GM18907 (cell line): Measurements from ENCODE around the gene HADHA.

Experiments
- ATAC-seq: cut with Tn5 transposase; IDR thresholded peaks from one replicate; pipeline ENCODE4 v1.9.1; 2021; ENCODE audit warnings: mild to moderate bottlenecking, moderate library complexity; ENCODE audit not compliant: unreplicated experiment

HADHA gene

DNA sequence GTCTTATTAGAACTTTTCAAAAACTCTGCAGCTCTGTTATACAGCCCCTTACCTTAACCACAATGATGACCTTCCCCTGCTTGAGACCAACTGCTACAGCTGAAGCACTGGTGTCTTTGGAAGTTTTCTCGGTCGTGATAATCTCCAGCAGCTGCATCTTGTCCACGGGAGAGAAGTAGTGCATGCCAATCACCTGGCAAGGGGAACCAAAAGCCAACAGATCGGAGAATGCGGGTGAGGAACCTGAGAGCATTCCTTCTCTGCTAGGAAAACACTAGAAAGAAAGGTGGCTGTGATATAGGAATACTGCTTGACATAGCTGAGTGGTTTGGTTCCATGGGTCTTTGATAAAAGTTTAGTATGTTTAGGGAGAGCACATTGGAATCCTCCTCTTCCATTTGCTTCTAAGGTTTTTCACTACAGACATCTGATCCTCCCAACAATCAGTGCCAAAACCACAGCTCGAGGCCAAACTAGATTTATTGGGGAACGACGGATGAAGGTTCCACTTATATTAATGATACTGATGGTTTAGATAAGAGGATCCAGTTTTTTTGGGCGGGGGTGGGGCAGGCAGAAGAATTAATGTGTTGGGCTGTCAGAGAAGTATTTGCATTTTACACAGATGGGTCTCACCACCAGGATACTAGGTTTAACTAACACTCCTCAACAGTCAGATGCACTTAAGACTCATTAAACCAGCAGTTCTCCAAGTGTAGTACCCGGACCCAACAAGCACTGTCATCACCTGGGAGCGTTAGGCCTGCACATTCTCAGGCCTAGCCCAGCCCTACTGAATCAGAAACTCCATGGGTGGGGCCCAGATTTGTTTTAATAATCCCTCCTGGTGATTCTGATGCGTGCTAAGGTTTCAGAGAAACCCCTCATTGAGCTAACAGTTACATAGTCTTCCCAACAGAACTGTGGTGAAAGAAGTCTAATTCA is 49.1 kb downstream of the HADHA start:
- no peak for ATAC-seq

DNA sequence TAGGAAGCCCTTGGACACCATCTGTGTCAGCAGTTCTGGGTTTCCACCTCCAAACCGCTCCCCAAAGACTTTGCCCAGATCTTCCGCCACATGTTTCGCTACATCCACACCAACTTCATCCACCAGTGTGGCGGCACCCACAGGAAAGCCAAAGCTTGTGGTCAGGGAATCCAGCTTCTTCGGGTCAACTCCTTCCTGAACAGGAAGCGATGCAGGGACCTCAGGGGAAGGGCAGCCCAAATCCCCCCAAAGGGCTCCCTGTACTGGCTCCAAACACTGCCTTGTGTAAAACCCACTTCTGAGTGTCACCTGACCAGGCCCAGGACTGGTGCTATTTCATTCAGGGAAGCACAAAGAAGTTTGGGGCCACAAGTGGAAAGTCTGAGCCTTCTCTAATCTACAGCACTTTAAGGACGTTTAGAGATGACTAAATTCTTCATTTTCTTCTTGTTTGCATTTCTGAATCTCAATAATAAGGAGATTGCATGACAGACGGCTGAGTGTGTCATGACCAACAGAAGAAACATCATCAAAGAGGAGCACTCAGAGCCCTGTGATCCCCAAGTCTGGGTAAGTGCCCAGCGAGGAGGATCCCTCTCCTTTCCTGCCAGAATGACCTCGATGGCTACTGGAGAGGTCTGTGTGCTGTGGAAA is 50.7 kb downstream of the HADHA start:
- ATAC-seq: no peak

DNA sequence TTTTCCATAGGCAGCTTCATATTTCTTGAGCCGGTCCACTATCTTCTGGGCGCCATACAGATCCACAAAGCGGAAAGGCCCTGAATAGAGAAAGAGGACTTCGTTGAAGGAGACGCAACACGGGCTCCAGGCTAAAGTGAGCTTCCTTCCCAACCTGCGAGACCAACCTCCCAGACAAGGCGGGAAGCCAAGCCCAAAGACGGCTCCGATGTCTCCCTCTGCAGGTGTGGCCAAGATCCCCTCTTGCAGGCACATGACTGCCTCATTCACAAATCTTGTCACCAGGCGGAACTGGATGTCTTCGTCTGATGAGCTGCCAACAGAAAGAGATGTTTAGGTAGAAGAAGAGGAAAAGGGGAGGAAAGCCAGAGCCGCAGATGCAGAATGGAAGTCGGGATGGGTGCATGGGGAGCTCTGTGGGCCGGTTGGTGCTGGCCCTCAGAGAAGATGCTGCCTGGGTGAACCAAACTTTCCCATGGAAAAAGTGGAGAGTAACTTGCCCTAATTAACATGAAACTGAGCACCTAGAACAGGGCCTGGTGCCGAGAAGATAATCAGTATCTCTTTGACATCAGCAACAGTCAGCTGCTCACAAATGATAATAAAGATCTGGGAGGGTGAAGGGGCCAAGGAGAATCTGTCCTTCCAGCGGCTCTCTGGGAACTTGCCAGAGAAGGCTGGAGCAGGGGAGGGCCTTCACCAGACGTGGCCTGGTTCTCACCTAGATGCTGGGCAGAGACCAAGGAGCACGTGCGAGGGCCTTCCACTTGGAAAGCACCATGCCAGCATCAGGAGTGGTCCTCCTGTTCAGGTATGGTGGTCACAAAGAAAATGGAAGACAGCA is 52.9 kb downstream of the HADHA start:
- no peak for ATAC-seq

DNA sequence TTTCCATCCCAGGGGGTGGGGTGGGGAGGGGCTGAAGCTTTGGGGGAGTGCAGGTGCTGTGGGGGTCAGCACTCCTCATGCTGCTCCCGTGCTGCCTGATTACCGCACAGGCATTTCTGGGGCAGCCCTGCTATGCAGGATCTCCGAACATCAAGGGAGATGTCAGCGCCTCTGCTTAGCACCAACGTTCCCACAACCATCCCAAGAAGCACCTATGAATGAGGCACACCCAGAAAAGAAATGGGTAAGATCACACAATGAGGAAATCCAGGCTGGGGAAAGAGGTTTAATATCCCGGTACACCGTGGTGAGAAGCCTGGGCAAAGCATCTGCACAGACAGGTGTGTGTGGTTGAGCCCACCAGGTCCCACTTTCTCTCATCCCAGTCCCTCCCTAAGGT is 54.1 kb downstream of the HADHA start:
- no peak for ATAC-seq

DNA sequence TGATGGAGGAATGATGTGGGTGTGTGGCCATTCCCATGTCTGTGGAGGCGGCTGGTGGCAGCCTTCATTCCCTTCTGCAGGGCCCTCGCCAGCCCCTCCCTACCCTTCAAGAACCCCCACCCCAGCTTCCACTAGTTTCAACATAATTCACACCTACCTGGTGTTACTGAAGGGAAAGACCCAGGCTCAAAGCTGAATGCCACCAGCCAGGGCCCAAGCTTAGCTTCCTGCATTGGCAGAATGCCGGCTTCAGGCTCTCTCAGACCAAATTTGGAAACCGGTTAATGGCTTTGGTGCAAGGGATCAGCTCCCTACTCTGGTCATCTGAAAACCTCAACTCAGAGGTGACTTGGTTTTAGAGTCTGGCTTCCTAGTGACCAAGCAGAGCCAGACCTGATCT is 54.7 kb downstream of the HADHA start:
- no peak for ATAC-seq

DNA sequence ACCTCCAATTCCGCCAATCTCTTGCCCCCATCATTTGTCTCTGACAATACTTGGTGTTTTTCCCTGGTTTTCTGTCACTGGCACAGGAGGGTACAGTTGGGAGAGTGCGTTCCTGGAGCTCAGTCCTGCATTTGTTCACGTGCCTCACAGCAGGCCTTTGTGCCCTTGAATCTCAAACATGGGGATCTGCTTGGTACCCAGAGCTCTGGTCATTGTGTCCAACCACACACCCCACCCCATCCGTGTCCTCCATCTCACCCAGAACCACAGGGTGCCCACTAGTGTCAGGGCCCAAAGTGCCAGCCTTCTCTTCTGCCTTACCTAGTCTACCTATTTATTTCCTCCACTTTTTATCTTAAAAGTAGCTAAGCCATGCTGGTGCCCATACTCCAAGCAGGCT is 55.3 kb downstream of the HADHA start:
- ATAC-seq: no peak

DNA sequence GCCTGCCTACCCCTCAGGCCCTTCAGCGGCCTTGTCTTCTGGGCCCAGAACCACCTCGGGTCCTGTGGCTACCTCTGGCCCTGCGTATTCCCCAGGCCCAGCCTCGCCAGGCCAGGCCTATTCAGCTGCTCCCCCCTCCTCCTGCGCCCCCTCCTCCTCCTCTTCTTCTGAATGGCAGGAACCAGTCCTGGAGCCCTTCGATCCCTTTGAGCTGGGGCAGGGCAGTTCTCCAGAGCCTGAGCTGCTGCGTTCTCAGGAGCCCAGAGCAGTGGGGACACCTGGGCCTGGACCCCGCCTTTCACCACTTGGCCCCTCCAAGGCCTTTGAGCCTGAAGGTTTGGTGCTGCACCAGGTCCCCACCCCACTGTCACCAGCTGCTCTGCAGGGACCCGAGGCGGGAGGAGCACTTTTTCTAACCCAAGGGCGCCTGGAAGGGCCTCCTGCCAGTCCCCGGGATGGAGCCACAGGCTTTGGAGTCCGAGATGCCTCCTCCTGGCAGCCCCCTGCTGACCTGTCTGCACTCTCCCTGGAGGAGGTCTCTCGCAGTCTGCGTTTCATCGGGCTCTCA is 56.8 kb downstream of the HADHA start:
- no peak for ATAC-seq

DNA sequence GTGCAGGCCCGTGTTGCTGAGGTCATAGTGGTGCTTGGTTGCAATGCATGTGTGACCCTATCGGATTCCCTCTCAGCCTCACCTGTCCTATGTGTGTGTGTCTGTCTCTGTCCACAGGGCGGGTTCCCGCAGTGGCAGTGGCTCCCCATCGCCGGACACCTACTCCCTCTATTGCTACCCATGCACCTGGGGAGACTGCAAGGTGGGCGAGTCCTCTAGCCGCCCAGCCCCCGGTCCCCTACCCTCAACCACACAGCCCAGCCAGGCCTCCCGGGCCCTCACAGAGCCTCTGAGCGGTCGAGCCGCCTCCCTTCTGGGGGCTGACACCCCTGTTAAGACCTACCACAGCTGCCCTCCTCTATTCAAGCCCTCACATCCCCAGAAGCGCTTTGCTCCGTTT is 57.3 kb downstream of the HADHA start:
- ATAC-seq: no peak

DNA sequence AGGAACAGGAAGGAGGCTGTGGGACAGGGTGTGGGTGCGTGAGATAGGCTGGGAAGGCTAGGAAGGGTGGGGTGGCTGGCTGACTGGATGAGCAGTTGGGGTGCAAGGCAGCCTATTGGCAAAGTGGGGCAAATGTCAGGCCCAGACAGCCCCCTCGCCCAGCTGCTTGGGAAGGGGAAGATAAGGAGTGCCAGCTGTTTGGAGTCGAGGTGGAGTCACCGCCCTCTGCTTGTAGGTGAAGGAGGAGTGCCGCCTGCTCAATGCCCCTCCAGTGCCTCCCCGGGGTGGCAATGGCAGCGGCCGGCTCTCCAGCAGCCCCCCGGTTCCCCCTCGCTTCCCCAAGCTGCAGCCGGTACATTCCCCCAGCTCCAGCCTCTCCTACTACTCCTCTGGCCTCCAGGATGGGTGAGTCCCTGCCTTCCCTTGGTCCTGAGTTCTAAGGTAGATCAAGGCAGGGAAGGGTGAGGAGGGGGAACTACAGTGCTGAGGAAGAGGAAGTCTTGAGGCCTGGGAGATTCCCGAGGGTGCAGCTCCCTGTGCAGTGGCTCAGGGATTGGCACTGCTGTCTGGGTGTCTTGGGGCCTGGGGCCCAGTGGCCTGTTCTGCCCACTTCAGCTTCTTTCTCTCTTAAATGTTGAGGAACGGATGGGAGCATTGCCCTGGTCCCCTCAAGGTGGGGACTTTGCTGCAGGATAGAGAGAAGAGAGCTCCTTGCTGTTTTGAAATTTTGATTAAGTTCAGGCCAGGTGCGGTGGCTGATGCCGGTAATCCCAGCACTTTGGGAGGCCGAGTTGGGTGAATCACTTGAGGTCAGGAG is 58.3 kb downstream of the HADHA start:
- ATAC-seq: no peak

DNA sequence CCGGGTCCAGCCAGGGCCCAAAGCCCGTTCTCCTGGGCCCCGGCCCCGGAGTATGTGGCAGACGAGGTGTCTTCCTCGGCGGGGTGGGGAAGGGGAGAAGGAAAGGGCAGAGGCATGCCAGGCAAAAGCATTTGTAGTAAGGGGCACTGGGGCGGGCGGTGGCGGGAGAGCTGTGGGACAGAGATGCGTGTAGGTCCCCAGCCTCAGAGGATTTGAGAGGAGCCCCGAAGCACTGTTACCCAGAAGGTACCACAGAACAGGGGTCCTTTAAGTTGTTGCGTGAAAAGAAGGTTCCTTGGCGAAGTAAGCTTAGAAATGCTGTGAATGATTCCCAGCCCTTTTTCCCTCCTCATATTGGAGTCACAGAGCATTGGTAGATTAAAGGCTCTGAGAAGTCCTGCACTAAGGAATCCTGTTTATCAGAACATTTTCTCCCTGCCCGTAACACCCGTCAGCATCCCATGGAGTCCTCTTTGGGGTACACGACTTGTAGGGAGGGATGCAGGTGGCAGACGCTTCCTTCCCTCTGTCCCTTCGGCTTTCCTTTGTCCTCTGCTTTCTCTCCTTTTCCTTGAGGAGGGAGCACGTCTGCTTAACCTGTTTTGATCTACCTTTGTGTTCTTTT is 59.0 kb downstream of the HADHA start:
- ATAC-seq: no peak

DNA sequence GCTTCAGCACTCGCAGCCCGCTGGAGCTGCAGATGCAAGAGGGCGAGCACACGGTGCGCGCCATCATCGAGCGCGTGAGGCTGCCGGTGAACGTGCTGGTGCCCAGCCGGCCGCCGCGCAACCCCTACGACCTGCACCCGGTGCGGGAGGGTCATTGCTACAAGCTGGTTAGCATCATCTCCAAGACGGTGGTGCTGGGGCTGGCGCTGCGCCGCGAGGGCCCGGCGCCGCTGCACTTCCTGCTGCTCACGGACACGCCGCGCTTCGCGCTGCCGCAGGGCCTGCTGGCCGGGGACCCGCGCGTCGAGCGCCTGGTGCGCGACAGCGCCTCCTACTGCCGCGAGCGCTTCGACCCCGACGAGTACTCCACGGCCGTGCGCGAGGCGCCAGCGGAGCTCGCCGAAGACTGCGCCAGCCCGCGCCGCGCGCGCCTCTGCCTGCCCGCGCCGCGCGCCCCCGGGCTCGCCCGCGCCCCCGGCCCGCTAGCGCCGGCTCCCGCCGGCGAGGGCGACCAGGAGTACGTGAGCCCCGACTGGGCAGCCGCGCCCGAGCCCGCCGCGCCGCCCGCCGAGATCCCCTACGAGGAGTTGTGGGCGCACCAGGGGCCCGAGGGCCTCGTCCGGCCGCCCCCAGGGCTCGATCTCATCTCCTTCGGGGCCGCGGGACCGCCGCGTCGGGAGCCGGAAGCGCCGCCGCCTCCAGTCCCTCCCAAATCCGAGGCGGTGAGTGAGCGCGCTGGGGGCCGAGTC is 59.7 kb downstream of the HADHA start:
- peak; percentile 82 for ATAC-seq

DNA sequence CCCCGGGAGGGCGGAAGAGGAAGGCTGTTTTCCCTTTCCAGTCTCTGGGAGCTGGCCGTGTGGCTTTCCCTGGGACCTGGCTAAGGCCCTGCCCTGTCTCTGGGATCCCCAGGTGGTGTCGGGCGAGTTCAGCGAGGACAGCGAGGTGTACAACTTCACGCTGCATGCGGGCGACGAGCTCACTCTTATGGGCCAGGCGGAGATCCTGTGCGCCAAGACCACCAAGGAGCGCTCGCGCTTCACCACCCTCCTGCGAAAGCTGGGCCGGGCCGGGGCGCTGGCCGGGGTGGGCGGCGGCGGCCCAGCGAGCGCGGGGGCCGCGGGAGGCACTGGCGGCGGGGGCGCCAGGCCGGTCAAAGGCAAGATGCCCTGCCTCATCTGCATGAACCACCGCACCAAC is 60.3 kb downstream of the HADHA start:
- ATAC-seq: no peak

DNA sequence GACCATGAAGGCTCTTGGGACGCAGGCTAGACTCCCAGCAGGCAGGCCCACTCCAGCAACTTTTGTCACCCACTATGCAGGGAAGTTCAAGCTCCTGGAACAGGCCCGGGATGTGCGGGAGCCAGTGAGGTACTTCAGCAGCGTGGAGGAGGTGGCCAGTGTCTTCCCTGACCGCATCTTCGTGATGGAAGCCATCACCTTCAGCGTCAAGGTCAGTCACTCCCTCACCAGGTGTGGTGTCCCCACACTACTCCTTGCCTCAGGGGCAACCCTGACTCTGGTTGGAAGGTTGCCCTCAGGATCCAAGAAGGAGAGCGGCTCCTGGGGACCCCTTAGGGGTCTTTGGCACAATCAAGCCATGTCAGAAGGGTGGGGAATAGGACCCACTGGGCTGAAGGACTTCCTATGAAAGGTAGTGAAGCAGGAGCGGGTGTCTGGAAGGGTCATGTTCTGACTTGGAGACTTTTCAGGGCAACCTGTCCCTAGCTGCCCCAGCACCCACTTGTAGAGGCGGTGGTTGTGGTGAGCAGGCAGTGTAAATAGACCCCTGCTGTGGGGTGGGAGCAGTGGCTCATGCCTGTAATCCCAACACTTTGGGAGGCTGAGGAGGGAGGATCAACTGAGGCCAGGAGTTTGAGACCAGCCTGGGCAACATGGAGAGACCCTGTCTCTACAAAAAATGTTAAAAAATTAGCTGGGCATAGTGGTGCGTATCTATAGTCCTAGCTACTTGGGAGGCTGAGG is 61.4 kb downstream of the HADHA start:
- no peak for ATAC-seq

DNA sequence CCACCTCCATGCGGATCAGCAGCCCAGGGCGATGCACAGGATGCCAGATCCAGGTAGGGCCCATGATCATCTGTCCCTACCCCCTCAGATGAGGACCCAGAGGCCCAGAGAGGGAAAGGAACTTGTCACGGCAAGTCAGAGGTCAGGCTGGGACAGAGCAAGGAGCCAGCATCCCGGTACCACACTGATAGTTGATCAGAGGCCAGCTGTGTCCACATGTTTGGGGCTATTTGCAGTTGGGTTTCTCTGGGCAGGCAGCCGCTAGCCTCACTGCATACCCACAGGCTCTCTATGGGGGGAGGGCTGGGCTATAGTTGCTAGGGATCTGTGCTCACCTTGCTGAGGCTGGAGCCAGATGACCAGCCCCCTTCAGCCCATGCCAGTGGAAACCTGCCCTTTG is 62.0 kb downstream of the HADHA start:
- ATAC-seq: no peak

DNA sequence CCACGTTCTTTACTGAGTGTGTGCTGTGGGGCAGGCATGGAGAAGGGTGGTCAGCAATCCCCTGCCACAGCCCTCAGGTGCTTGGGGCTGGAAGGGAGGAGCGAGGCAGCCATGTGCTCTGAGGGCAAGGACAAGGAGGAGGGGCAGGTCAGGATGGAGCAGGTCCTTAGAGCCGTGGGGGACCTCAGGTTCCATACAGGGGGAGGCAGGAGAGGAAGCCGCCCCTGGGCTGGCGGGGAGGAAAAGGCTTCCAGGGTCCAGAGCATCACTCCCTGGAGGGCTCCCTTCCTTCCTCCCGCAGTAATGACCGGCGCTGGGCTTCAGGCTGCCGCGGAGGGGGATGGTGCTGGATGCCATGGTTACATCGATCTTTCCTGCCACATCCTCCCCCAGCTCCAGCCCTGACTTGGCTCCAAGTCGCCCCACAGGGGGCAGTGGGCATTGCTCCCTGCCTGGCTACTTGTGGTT is 65.0 kb downstream of the HADHA start:
- ATAC-seq: no peak

DNA sequence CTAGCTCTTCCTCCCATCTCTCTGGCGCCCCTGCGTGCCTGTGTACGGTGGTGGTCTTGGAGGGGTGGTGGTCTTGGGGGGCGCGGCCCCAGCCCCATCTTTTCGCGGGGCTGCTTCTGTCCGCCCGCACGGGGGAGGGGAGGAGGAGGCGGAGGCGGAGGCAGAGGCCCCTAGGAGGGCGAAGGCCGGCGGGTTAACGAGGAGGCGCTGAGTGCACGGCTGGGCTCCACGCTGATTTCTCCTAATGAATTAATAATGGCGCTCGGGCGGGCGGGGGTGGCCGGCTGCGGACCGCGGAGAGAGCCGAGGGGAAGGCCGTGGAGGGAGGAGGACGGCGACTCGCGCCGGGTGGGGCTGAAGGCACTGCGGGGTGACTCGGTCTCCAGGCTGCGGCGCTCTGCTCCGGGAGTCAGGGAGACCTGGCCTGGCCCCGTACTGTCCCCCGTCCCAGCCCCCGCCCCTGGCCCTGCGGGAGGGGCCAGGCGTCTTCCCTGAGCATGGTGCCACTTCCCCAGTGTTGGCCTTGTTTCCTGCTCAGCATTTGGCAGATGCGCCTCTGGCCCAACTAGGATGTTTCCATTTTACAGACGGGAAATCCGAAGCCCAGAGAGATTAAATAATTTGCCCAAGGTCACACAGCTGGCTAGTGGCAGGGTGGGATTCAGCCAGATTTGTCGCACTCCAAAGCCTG is 65.5 kb downstream of the HADHA start:
- ATAC-seq: no peak

DNA sequence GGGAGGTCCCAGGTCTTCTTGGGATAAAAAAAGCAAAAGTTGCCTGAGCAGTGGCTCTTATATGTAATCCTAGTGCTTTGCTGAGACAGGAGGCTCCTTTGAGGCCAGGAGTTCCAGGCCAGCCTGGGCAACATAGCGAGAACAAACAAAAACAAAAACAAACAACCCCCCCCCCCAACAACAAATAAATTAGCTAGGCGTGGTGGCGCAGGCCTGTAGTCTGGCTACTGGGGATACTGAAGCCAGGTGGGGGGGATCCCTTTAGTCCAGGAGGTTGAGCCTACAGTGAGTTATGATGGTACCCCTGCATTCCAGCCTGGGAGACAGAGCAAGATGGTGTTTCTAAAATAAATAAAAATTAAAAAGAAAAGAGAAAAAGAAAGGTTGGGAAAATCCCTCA is 66.2 kb downstream of the HADHA start:
- ATAC-seq: no peak

DNA sequence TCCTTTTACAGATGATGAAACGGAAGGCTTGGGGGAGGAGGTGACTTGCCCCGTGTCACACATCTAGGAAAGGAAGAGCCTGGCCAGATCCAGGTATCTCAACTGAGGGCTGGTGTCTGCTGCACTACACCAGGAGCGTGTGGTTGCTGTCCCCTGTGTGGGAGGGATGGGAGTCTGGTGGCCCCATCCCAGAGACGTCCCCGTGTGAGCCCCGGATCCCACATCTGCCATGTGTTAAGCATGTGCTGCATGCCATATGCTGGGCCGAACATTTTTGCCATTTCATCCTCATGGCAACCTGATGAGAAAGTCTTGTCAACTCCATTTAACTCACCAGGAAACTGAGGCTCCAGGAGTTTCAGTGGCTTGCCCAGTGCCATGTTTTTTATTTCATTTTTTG is 67.3 kb downstream of the HADHA start:
- no peak for ATAC-seq
